OCI-LY1 (cell line): ENCODE measurements around the gene PRKAR2B.
"Not testable (repeated sequence)": the region's sequence is repeated elsewhere in the genome, so short reads cannot be mapped to it uniquely, and the experiment has no call there.

ENCODE experiments used
- EZH2 ChIP-seq: fragments of 200-600 bp; sonication (generic), shearing (Covaris generic); IDR thresholded peaks from 2 replicates; pipeline ENCODE4 v1.8.0; 2017; ENCODE audit warnings: borderline replicate concordance, mixed run types, mild to moderate bottlenecking, antibody characterized with exemption, low read length, moderate library complexity, mixed read lengths
- TF ChIP-seq, protein P1 (sequence below): fragments of 200-600 bp; sonication (generic), shearing (Covaris generic); IDR thresholded peaks from 2 replicates; pipeline ENCODE4 v1.5.1; 2017; ENCODE audit warnings: mild to moderate bottlenecking, antibody characterized with exemption, low read length, moderate library complexity, mixed read lengths

- TF ChIP-seq, protein P1, sequence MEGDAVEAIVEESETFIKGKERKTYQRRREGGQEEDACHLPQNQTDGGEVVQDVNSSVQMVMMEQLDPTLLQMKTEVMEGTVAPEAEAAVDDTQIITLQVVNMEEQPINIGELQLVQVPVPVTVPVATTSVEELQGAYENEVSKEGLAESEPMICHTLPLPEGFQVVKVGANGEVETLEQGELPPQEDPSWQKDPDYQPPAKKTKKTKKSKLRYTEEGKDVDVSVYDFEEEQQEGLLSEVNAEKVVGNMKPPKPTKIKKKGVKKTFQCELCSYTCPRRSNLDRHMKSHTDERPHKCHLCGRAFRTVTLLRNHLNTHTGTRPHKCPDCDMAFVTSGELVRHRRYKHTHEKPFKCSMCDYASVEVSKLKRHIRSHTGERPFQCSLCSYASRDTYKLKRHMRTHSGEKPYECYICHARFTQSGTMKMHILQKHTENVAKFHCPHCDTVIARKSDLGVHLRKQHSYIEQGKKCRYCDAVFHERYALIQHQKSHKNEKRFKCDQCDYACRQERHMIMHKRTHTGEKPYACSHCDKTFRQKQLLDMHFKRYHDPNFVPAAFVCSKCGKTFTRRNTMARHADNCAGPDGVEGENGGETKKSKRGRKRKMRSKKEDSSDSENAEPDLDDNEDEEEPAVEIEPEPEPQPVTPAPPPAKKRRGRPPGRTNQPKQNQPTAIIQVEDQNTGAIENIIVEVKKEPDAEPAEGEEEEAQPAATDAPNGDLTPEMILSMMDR = not testable (repeated sequence)
- not testable (repeated sequence) for TF ChIP-seq EZH2
Observed at GRCh38 chr7:107099154-107099553, 54.6 kb downstream of the PRKAR2B start.
